Cardiac muscle cell (in vitro differentiated cells and primary cell): ENCODE data around the gene GMPS. TPM values are rescaled to one million over a fixed set of nuclear protein-coding genes. Genes with fewer than 3 reads are reported as not detected.
"Not testable (repeated sequence)": the region's sequence is repeated elsewhere in the genome, so short reads cannot be mapped to it uniquely, and the experiment has no call there.

ENCODE experiments used
- DNase-seq, 2 donors: peaks; one replicate each; pipeline versions ENCODE4 v3.0.0 to v3.0.0-alpha.2; 2010 to 2017; ENCODE audit warnings: low read depth in 1 of 2, low spot score in 1 of 2
- H3K27ac ChIP-seq: fragments of 200-600 bp; sonication (generic); 2 replicates; pipeline ENCODE4 v1.5.1; 2016
- H3K27me3 ChIP-seq: fragments of 200-600 bp; sonication (generic); 2 replicates; pipeline ENCODE4 v1.6.0; 2016; ENCODE audit warnings: control low read depth
- H3K36me3 ChIP-seq: fragments of 200-600 bp; sonication (generic); 2 replicates; pipeline ENCODE4 v1.5.1; 2016; ENCODE audit warnings: control low read depth
- H3K4me1 ChIP-seq: fragments of 200-600 bp; sonication (generic); 2 replicates; pipeline ENCODE4 v1.8.1; 2017; ENCODE audit warnings: low read depth, mild to moderate bottlenecking, mixed run types
- H3K4me3 ChIP-seq: fragments of 200-600 bp; sonication (generic); 2 replicates; pipeline ENCODE4 v1.5.1; 2016; ENCODE audit warnings: mild to moderate bottlenecking
- H3K9me3 ChIP-seq: fragments of 200-600 bp; sonication (generic); 2 replicates; pipeline ENCODE4 v1.5.1; 2017; ENCODE audit warnings: low read depth, mild to moderate bottlenecking, control low read depth
- polyA plus RNA-seq: library from polyadenylated mRNA; unstranded; fragments of >200 nt; fragmentation: Nextera tagmentation; extraction: Ambion mirVana; gene quantifications from 2 replicates; pipeline ENCODE4 v1.2.1, GENCODE V29; 2016
- total RNA-seq: library from RNA; depleted of rRNA; stranded (reverse); fragments of >200 nt; gene quantifications from 2 replicates; pipeline ENCODE4 v1.2.3, GENCODE V29; 2016
- TF ChIP-seq, protein P1 (sequence below): IDR thresholded peaks from 2 replicates; pipeline ENCODE4 v1.5.1; 2012; ENCODE audit warnings: low read depth, mild to moderate bottlenecking, low read length

Gene GMPS
- total RNA-seq (39.4 and 44.9 TPM in 2 replicates), polyA plus RNA-seq (83.1 and 116 TPM in 2 replicates)

DNA sequence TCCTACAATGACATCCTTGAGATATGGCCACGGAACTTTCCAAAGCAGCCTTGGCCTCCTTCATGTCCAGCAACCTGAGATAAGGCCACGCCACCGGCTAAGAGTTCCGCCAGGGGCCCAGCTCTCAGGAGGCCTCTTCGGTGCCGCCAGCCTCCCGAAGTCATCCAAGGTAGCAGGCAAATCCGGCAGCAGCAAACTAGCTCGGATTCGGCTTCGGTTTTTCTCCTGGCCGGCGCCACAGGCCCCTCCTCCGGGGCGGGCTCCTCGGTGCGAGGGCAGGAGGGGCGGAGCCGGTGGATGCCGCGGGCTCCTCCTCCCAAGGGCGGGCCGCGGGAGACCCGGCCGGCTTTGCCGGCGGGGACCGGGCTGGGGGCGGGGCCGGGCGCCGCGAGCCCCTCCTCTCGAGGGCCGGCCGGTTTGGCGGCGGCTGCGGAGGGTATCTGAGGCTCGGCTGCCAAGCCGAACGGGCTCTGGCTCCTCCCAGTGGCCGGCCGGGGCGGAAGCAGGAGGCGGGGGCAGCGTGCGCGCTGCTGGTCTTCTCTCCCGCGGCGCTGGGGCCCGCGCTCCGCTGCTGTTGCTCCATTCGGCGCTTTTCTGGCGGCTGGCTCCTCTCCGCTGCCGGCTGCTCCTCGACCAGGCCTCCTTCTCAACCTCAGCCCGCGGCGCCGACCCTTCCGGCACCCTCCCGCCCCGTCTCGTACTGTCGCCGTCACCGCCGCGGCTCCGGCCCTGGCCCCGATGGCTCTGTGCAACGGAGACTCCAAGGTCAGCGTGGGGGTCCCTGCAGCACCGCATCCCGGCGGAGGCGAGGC lies at the start of gene GMPS:
TSS of gene GMPS (plus strand) at position 518 of the 812 bp plus-strand sequence. CDS start at position 739, 221 bp downstream.
- no peaks in the 10 kb centered on the region for H3K9me3 ChIP-seq
- no peaks in the 10 kb centered on the region for H3K27me3 ChIP-seq
- peak within 1 kb of the TSS; percentile 87 for H3K27ac ChIP-seq
- TF ChIP-seq, protein P1, sequence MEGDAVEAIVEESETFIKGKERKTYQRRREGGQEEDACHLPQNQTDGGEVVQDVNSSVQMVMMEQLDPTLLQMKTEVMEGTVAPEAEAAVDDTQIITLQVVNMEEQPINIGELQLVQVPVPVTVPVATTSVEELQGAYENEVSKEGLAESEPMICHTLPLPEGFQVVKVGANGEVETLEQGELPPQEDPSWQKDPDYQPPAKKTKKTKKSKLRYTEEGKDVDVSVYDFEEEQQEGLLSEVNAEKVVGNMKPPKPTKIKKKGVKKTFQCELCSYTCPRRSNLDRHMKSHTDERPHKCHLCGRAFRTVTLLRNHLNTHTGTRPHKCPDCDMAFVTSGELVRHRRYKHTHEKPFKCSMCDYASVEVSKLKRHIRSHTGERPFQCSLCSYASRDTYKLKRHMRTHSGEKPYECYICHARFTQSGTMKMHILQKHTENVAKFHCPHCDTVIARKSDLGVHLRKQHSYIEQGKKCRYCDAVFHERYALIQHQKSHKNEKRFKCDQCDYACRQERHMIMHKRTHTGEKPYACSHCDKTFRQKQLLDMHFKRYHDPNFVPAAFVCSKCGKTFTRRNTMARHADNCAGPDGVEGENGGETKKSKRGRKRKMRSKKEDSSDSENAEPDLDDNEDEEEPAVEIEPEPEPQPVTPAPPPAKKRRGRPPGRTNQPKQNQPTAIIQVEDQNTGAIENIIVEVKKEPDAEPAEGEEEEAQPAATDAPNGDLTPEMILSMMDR: peak; percentile 22
- H3K4me3 ChIP-seq: peak within 1 kb of the TSS; percentile 98
- peaks cover 13% of the 10 kb centered on the region for H3K4me1 ChIP-seq
- H3K36me3 ChIP-seq: no peaks in the 10 kb centered on the region
- DNase-seq: peak; percentile 97

DNA sequence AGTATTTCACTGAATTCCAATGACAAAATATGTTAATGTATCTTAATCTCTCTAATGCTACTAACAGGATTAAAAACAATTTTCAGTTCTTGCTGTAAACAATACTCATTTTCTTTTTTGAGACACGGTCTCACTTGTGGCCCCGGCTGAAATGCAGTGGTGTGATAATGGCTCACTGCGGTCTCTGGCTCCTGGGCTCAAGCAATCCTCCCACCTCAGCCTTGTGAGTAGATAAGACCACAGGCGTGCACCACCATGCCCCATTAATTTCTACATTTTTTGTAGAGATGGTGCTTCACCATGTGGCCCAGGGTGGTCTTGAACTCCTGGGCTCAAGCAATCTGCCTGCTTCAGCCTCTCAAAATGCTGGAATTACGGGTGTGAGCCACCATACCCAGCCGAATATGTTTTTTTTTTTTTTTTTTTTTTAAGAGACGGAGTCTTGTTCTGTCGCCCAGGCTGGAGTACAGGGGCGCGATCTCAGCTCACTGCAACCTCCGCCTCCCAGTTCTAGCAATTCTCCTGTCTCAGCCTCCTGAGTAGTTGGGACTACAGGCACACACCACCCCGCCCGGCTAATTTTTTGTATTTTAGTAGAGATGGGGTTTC lies 41.9 kb upstream of the GMPS start:
- H3K27me3 ChIP-seq, H3K27ac ChIP-seq, H3K4me1 ChIP-seq, H3K9me3 ChIP-seq, DNase-seq, H3K4me3 ChIP-seq: not testable (repeated sequence)
- H3K36me3 ChIP-seq: peaks cover 11% of the 10 kb centered on the region

DNA sequence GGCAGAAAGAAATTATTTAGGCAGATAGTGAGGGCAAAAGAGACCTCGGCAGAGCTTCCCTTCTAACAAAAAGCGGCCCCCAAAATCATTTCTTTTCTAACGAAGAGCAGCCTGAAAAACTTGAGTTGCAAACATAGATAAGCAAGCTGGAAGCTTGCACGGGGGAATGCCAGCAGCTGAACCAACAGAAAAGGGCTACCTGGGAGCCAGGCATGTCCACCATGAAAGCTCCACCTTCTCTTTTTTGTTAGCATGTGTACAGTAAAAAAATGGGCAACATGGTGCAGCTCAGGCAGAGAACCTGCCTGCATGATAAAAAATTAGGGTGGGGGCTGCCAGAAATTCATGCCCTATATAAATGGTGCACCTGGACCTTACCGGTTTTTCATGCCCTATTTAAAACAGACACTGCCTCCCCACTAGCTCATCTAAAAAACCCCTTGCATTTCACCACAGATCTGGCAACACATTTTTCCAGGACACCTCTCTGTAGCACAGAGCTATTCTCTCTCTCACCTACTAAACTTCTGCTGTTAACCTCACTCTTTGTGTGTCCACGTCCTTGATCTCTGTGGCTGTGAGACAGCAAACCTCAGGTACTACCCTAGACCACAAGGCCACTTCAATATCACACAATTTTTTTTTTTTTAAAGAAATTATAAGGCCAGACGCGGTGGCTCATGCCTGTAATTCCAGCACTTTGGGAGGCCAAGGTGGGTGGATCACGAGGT lies 34.9 kb upstream of the GMPS start:
- Histone ChIP-seq H3K36me3 (peaks cover 4% of the 10 kb centered on the region), H3K27ac (no peak overlapping the region), H3K9me3 (no peaks in the 10 kb centered on the region), H3K27me3 (no peaks in the 10 kb centered on the region), H3K4me3 (no peak overlapping the region), H3K4me1 (no peaks in the 10 kb centered on the region)
- TF ChIP-seq, protein P1: no peak
- DNase-seq: no peak

DNA sequence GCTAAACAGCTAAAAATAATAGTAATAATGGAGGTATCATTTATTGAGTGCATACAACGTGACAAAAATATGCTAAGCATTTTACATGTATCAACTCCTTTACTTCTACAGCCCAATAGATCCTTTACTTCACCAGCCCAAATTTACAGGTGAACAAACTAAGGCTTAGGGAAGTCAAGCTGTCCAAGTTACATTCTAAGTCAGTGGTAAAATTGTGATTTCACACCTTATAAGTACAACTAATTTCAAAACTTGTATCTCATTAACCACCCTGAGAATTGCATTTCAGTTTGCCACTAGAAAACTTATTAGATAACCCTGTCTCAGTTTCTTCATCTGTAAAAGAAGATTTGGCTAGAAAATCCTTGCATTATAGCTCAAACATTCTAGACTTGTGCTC lies 26.9 kb upstream of the GMPS start:
- no peaks in the 10 kb centered on the region for H3K27me3 ChIP-seq
- H3K4me3 ChIP-seq: no peak overlapping the region
- H3K36me3 ChIP-seq: no peaks in the 10 kb centered on the region
- DNase-seq: no peak
- no peak overlapping the region for H3K27ac ChIP-seq
- H3K9me3 ChIP-seq: no peaks in the 10 kb centered on the region
- H3K4me1 ChIP-seq: no peaks in the 10 kb centered on the region
- TF ChIP-seq, protein P1: no peak

DNA sequence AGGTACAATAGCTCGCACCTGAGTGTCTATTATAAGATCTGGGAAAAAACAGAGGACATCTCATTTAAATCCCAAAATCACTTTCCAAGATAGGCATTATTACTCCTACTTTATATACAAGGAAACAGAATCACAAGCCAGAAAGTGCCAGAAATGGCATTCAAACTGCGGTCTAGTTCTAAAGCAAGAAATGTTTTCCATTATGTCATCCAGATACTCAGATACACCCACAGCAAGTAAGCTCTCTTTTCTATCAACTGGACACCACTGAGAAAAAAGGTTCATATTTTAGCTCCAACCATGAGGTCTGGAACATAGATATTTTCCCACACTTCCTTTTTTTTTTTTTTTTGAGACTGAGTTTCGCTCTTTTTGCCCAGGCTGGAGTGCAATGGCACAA lies 24.3 kb upstream of the GMPS start:
- Histone ChIP-seq H3K9me3 (no peaks in the 10 kb centered on the region), H3K4me1 (no peaks in the 10 kb centered on the region), H3K27ac (no peak overlapping the region), H3K36me3 (no peaks in the 10 kb centered on the region), H3K4me3 (no peak overlapping the region), H3K27me3 (no peaks in the 10 kb centered on the region)
- TF ChIP-seq, protein P1: no peak
- peak in 1 of 2 donors; percentile 61 for DNase-seq

DNA sequence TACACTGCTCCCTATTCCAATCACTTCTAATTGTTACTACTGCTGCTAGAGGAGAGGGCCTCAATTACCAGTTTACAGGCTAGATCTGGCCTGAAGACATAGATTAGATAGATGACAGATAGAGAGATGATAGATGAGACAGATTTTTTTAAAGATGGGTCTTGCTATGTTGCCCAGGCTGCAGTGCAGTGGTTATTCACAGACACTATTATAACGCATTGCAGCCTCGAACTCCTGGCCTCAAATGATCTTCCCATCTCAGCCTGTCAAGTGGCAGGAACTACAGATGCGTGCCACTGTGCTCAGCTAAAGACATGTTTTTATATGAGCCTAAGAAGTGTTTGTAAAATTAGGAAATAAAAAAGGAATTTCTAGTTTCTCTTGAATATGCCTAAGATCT lies 22.5 kb upstream of the GMPS start:
- Histone ChIP-seq H3K36me3 (no peaks in the 10 kb centered on the region), H3K9me3 (no peaks in the 10 kb centered on the region), H3K4me1 (peaks cover 15% of the 10 kb centered on the region), H3K4me3 (no peak overlapping the region), H3K27ac (no peak overlapping the region), H3K27me3 (no peaks in the 10 kb centered on the region)
- DNase-seq: no peak
- TF ChIP-seq, protein P1: no peak

DNA sequence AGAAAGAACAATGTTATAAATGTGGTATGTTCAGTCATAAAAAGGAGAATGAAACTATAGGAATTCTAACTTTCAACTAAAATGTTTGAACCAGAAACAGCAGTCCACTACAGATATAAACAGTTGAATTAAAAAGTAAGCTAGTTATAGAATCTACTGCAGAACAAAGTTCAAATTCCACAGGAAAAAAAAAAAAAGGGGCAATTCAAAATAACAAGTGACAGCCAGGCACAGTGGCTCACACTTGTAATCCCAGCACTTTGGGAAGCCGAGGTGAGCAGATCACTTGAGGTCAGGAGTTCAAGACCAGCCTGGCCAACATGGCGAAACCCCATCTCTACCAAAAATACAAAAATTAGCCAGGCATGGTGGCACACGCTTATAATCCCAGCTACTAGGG lies 21.0 kb upstream of the GMPS start:
- not testable (repeated sequence) for H3K9me3 ChIP-seq, H3K4me3 ChIP-seq, H3K36me3 ChIP-seq, DNase-seq, H3K27ac ChIP-seq, H3K27me3 ChIP-seq
- H3K4me1 ChIP-seq: peaks cover 15% of the 10 kb centered on the region
